H9 (cell line): ENCODE measurements around the gene ROBO4. TPM values are rescaled to one million over a fixed set of nuclear protein-coding genes. Genes with fewer than 3 reads are reported as not detected.
A peak's percentile ranks its signal among the peaks of the same experiment; 100 is the strongest.

Experiments used
- DNase-seq: peaks from one replicate; pipeline ENCODE4 v3.0.0-alpha.2; 2017
- H2AFZ ChIP-seq: one replicate; pipeline ENCODE4 v1.6.1; 2013; ENCODE audit warnings: mild to moderate bottlenecking, low read length, control low read depth, moderate library complexity
- H2AK5ac ChIP-seq: 2 replicates; pipeline ENCODE4 v1.6.1; 2013; ENCODE audit warnings: low read length, control low read depth, mixed read lengths; ENCODE audit not compliant: insufficient read length
- H2BK120ac ChIP-seq: one replicate; pipeline ENCODE4 v1.6.1; 2013; ENCODE audit warnings: low read depth, mild to moderate bottlenecking, low read length, control low read depth, inconsistent platforms; ENCODE audit not compliant: poor library complexity, severe bottlenecking
- H2BK12ac ChIP-seq: 2 replicates; pipeline ENCODE4 v1.6.1; 2013; ENCODE audit warnings: low read length, control low read depth, mixed read lengths, low read depth; ENCODE audit not compliant: insufficient read length
- H2BK15ac ChIP-seq: 2 replicates; pipeline ENCODE4 v1.6.1; 2013; ENCODE audit warnings: low read depth, low read length, control low read depth
- H2BK20ac ChIP-seq: one replicate; pipeline ENCODE4 v1.6.1; 2013; ENCODE audit warnings: low read depth, mild to moderate bottlenecking, low read length, control low read depth, inconsistent platforms; ENCODE audit not compliant: poor library complexity, severe bottlenecking
- H2BK5ac ChIP-seq: 2 replicates; pipeline ENCODE4 v1.6.1; 2013; ENCODE audit warnings: low read length, control low read depth, mixed read lengths; ENCODE audit not compliant: insufficient read length
- H3K14ac ChIP-seq: 2 replicates; pipeline ENCODE4 v1.6.1; 2013; ENCODE audit warnings: low read length, control low read depth; ENCODE audit not compliant: insufficient read depth
- H3K18ac ChIP-seq: 2 replicates; pipeline ENCODE4 v1.6.1; 2013; ENCODE audit warnings: low read depth, mild to moderate bottlenecking, mixed read lengths, low read length, control low read depth; ENCODE audit not compliant: insufficient read length
- H3K23ac ChIP-seq: 2 replicates; pipeline ENCODE4 v1.6.1; 2013; ENCODE audit warnings: low read length, control low read depth, mixed read lengths, low read depth; ENCODE audit not compliant: insufficient read length
- H3K23me2 ChIP-seq: 2 replicates; pipeline ENCODE4 v1.6.1; 2013; ENCODE audit warnings: low read depth, mild to moderate bottlenecking, mixed read lengths, low read length, control low read depth; ENCODE audit not compliant: insufficient read length, poor library complexity, severe bottlenecking
- H3K27ac ChIP-seq: 2 replicates; pipeline ENCODE4 v1.5.1; 2013; ENCODE audit warnings: low read length, control low read depth, mixed read lengths, low read depth; ENCODE audit not compliant: insufficient read length
- H3K27me3 ChIP-seq: 2 replicates; pipeline ENCODE4 v1.6.1; 2013; ENCODE audit warnings: low read length, control low read depth, inconsistent platforms; ENCODE audit not compliant: insufficient read depth
- H3K4ac ChIP-seq: 2 replicates; pipeline ENCODE4 v1.6.1; 2013; ENCODE audit warnings: low read depth, mild to moderate bottlenecking, control low read depth, inconsistent platforms, low read length, moderate library complexity
- H3K4me1 ChIP-seq: 2 replicates; pipeline ENCODE4 v1.6.1; 2013; ENCODE audit warnings: low read length, control low read depth, inconsistent platforms; ENCODE audit not compliant: insufficient read depth
- H3K4me2 ChIP-seq: 2 replicates; pipeline ENCODE4 v1.6.1; 2013; ENCODE audit warnings: low read length, control low read depth, mixed read lengths; ENCODE audit not compliant: insufficient read length, insufficient read depth
- H3K56ac ChIP-seq: 2 replicates; pipeline ENCODE4 v1.6.1; 2013; ENCODE audit warnings: low read depth, mild to moderate bottlenecking, mixed read lengths, low read length, control low read depth; ENCODE audit not compliant: insufficient read length
- H3K79me1 ChIP-seq: 2 replicates; pipeline ENCODE4 v1.6.1; 2013; ENCODE audit warnings: low read depth, mild to moderate bottlenecking, moderate library complexity, low read length, control low read depth, inconsistent platforms; ENCODE audit not compliant: insufficient read depth, poor library complexity, severe bottlenecking
- H3K79me2 ChIP-seq: 2 replicates; pipeline ENCODE4 v1.6.1; 2013; ENCODE audit warnings: low read length, control low read depth, inconsistent platforms; ENCODE audit not compliant: insufficient read depth
- H3K9ac ChIP-seq: 2 replicates; pipeline ENCODE4 v1.6.1; 2013; ENCODE audit warnings: low read length, control low read depth, mixed read lengths; ENCODE audit not compliant: insufficient read length; ENCODE audit errors: extremely low read depth
- H3K9me3 ChIP-seq: one replicate; pipeline ENCODE4 v1.6.1; 2013; ENCODE audit warnings: low read depth, low read length, inconsistent platforms; ENCODE audit not compliant: control insufficient read depth
- H3T11ph ChIP-seq: one replicate; pipeline ENCODE4 v1.6.1; 2013; ENCODE audit warnings: mild to moderate bottlenecking, low read length, control low read depth, inconsistent platforms
- H4K20me1 ChIP-seq: one replicate; pipeline ENCODE4 v1.6.1; 2013; ENCODE audit not compliant: control insufficient read depth, insufficient read length, insufficient read depth
- H4K5ac ChIP-seq: 2 replicates; pipeline ENCODE4 v1.6.1; 2013; ENCODE audit warnings: low read depth, mild to moderate bottlenecking, mixed read lengths, low read length, control low read depth; ENCODE audit not compliant: insufficient read length
- H4K8ac ChIP-seq: replicated peaks from 2 replicates; pipeline ENCODE4 v1.6.1; 2013; ENCODE audit warnings: low read length, control low read depth, mixed read lengths, low read depth; ENCODE audit not compliant: insufficient read length
- H4K91ac ChIP-seq: 2 replicates; pipeline ENCODE4 v1.6.1; 2013; ENCODE audit warnings: low read depth, mild to moderate bottlenecking, moderate library complexity, mixed read lengths, low read length, control low read depth; ENCODE audit not compliant: insufficient read length
- H3K27ac Mint-ChIP-seq, 3 experiments: 2 replicates in 2 of 3; 3 replicates in 1 of 3; pipeline ENCODE4 v1.8.0; 2020 to 2021; ENCODE audit warnings: mixed read lengths in 3 of 3, mild to moderate bottlenecking in 1 of 3, moderate library complexity in 1 of 3
- H3K27me3 Mint-ChIP-seq: 2 replicates; pipeline ENCODE4 v1.8.0; 2021; ENCODE audit warnings: low read depth, mild to moderate bottlenecking, moderate library complexity, mixed read lengths
- H3K36me3 Mint-ChIP-seq, 3 experiments: 2 replicates in 2 of 3; 3 replicates in 1 of 3; pipeline ENCODE4 v1.8.0; 2020 to 2021; ENCODE audit warnings: low read depth in 3 of 3, mixed read lengths in 3 of 3; ENCODE audit not compliant: insufficient read depth in 1 of 3
- H3K4me1 Mint-ChIP-seq, 2 experiments: 2 replicates each; pipeline ENCODE4 v1.8.0; 2020; ENCODE audit warnings: mixed read lengths in 2 of 2
- H3K4me3 Mint-ChIP-seq, 2 experiments: 2 replicates in 1 of 2; 3 replicates in 1 of 2; pipeline ENCODE4 v1.8.0; 2020 to 2021; ENCODE audit warnings: mild to moderate bottlenecking in 2 of 2, mixed read lengths in 2 of 2, moderate library complexity in 1 of 2
- H3K9me3 Mint-ChIP-seq, 2 experiments: 2 replicates in 1 of 2; 3 replicates in 1 of 2; pipeline ENCODE4 v1.8.0; 2020; ENCODE audit warnings: mild to moderate bottlenecking in 2 of 2, mixed read lengths in 2 of 2, moderate library complexity in 1 of 2
- CTCF ChIP-seq: fragments of 200-600 bp; sonication (generic); conservative IDR thresholded peaks from 3 replicates; pipeline ENCODE4 v1.8.0; 2021; ENCODE audit warnings: antibody characterized with exemption, mild to moderate bottlenecking
- WGBS: extraction: QIAGEN DNeasy Blood & Tissue Kit; methylation state at CpG from one replicate; pipeline ENCODE4 v1.1.7; 2013; ENCODE audit warnings: missing lambda C conversion rate, low lambda C conversion rate, mixed read lengths; ENCODE audit not compliant: insufficient read length; ENCODE audit errors: extremely low coverage; 5-methylcytosine and 5-hydroxymethylcytosine counted together
- total RNA-seq: library from RNA; stranded (reverse); gene quantifications from 2 replicates; pipeline ENCODE4 v1.2.1, GENCODE V29; 2021

Gene ROBO4
- total RNA-seq, 1 experiment from 2014 or later = not detected

DNA sequence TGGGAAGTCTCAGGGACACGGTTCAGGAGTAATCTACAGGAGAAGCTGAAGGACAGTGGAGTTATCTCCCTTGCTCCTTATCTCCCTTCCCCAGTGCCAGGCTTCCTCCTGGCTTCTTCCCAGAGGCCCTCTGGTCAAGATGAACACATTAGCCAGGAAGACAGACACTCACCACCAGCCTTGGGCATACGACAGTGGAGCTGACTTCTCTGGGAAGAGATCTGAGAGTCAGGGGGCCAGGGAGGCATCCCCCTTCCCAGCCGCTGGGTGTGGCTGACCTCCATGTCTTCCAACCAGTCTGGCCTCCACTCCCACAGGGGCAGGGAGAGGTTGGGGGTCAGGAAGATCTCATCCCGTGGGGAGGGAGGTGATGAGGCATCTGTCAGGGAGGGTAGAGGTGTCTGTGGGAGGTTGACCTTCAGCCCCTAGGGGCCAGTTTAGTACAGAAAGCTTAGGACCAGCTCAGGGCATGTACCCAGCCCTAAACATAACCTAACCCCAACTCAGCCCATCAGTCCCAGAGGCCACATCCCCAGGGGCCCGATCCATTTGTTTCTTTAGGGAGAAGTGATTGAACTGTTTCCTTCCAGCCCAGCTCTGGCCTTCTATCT is 12.7 kb downstream of the ROBO4 start:
- H3K4ac ChIP-seq = no peak overlapping the region
- no peak overlapping the region for H3K23ac ChIP-seq
- WGBS = no CpG with 5 or more reads among the region's 5 CpGs
- Mint-ChIP-seq H3K4me1 (0 out of 4 replicates have a peak, but pooled peaks cover 0 to 3% of the 10 kb centered on the region in 2 experiments), H3K27me3 (peaks cover 29% of the 10 kb centered on the region), H3K4me3 (no peak overlapping the region), H3K27ac (peak overlapping the region in 1 of 3 experiments; percentile 86; a peak in 1 of 7 replicates), H3K9me3 (no peaks in the 10 kb centered on the region), H3K36me3 (no peaks in the 10 kb centered on the region)
- no peak overlapping the region for H2BK20ac ChIP-seq
- no peak overlapping the region for H3K9ac ChIP-seq
- H4K20me1 ChIP-seq = no peaks in the 10 kb centered on the region
- no peaks in the 10 kb centered on the region for H3K79me2 ChIP-seq
- no peaks in the 10 kb centered on the region for H3K4me1 ChIP-seq
- H2AFZ ChIP-seq = no peak overlapping the region
- H2BK12ac ChIP-seq = no peak overlapping the region
- H2BK120ac ChIP-seq = no peak overlapping the region
- no peak overlapping the region for H3K4me2 ChIP-seq
- H3K27me3 ChIP-seq = no peaks in the 10 kb centered on the region; the same call in 1 of the 2 replicates
- DNase-seq = no peak
- no peak overlapping the region for H2AK5ac ChIP-seq
- H2BK5ac ChIP-seq = no peak overlapping the region
- H4K5ac ChIP-seq = no peak overlapping the region
- no peak overlapping the region for H3K27ac ChIP-seq
- H3K18ac ChIP-seq = no peak overlapping the region
- no peak overlapping the region for H3K56ac ChIP-seq
- TF ChIP-seq CTCF = no peak
- no peak overlapping the region for H4K8ac ChIP-seq
- no peaks in the 10 kb centered on the region for H3K79me1 ChIP-seq
- no peaks in the 10 kb centered on the region for H3K9me3 ChIP-seq
- no peaks in the 10 kb centered on the region for H3K23me2 ChIP-seq
- no peak overlapping the region for H2BK15ac ChIP-seq
- H3K14ac ChIP-seq = no peak overlapping the region
- H4K91ac ChIP-seq = no peak overlapping the region
- H3T11ph ChIP-seq = no peak overlapping the region
